H1 (cell line): ENCODE data around the gene EPX. TPM values are rescaled to one million over a fixed set of nuclear protein-coding genes. Genes with fewer than 3 reads are reported as not detected.

Source experiments
- CTCF ChIA-PET: fragments of 300-600 bp; sonication (Branson Sonifier 250); formaldehyde crosslinking; loops from one replicate; lab custom pipeline; 2021; ENCODE audit not compliant: partially characterized antibody; lab: Charles Lee
- POLR2A ChIA-PET: fragments of 300-600 bp; sonication (Branson Sonifier 250); formaldehyde crosslinking; loops from one replicate; lab custom pipeline; 2021; ENCODE audit warnings: inconsistent platforms; ENCODE audit not compliant: partially characterized antibody; lab: Charles Lee
- DNase-seq, 2 experiments: peaks; one replicate each; pipeline versions ENCODE4 v3.0.0 to v3.0.0-alpha.2; 2010 to 2022; ENCODE audit warnings: low spot score in 2 of 2, low read depth in 1 of 2, mixed read lengths in 1 of 2
- FAIRE-seq: peaks from 2 replicates; lab custom pipeline; 2011; peaks lifted over from hg19 to GRCh38; lab: Jason Lieb, UNC
- H2AFZ ChIP-seq: 2 replicates; pipeline ENCODE4 v1.8.1; 2012; ENCODE audit warnings: low read length, inconsistent platforms
- H2AK5ac ChIP-seq: 2 replicates; pipeline ENCODE4 v1.6.1; 2013; ENCODE audit warnings: low read depth, low read length
- H2BK120ac ChIP-seq: replicated peaks from 2 replicates; pipeline ENCODE3; 2013; ENCODE audit warnings: low read depth, low read length, inconsistent platforms
- H2BK12ac ChIP-seq: 2 replicates; pipeline ENCODE4 v1.6.1; 2013; ENCODE audit warnings: low read depth, low read length
- H2BK15ac ChIP-seq: 2 replicates; pipeline ENCODE4 v1.6.1; 2013; ENCODE audit warnings: low read length
- H2BK20ac ChIP-seq: 2 replicates; pipeline ENCODE4 v1.6.1; 2013; ENCODE audit warnings: low read length
- H2BK5ac ChIP-seq: 2 replicates; pipeline ENCODE4 v1.6.1; 2013; ENCODE audit warnings: low read depth, low read length
- H3K14ac ChIP-seq: 2 replicates; pipeline ENCODE4 v1.6.1; 2013; ENCODE audit warnings: inconsistent platforms; ENCODE audit not compliant: insufficient read length
- H3K18ac ChIP-seq: 2 replicates; pipeline ENCODE4 v1.6.1; 2013; ENCODE audit warnings: low read length; ENCODE audit errors: extremely low read depth
- H3K23ac ChIP-seq: 2 replicates; pipeline ENCODE4 v1.6.1; 2013; ENCODE audit warnings: inconsistent platforms; ENCODE audit not compliant: insufficient read length
- H3K23me2 ChIP-seq: 2 replicates; pipeline ENCODE4 v1.6.1; 2013; ENCODE audit warnings: low read depth, low read length
- H3K27ac ChIP-seq: 2 replicates; pipeline ENCODE4 v1.6.1; 2011; ENCODE audit warnings: low read depth, low read length, inconsistent platforms
- H3K27me3 ChIP-seq, 4 experiments: replicated peaks in 1 of 4; 1 replicate in 1 of 4; 2 replicates in 3 of 4; pipeline versions ENCODE4 v1.6.1 to v1.8.1; 2011 to 2013; ENCODE audit warnings: low read length in 3 of 4, mild to moderate bottlenecking in 3 of 4, inconsistent platforms in 2 of 4, mixed read lengths in 2 of 4, moderate library complexity in 1 of 4; ENCODE audit not compliant: control insufficient read depth in 3 of 4, insufficient read depth in 3 of 4; ENCODE audit errors: extremely low read depth in 1 of 4
- H3K36me3 ChIP-seq, 4 experiments: 2 replicates each; pipeline versions ENCODE4 v1.6.1 to v1.8.1; 2011 to 2013; ENCODE audit warnings: mild to moderate bottlenecking in 4 of 4, low read length in 3 of 4, moderate library complexity in 2 of 4, control low read depth in 1 of 4, inconsistent platforms in 1 of 4; ENCODE audit not compliant: insufficient read depth in 4 of 4, control insufficient read depth in 2 of 4
- H3K4ac ChIP-seq: replicated peaks from 2 replicates; pipeline ENCODE3; 2013; ENCODE audit warnings: low read length, low read depth, mixed read lengths, inconsistent platforms; ENCODE audit not compliant: insufficient read length
- H3K4me1 ChIP-seq, 4 experiments: replicated peaks in 1 of 4; 1 replicate in 1 of 4; 2 replicates in 3 of 4; pipeline versions ENCODE4 v1.6.1 to v1.8.1; 2011 to 2013; ENCODE audit warnings: low read length in 3 of 4, inconsistent platforms in 2 of 4, mixed read lengths in 1 of 4; ENCODE audit not compliant: insufficient read depth in 4 of 4, control insufficient read depth in 3 of 4
- H3K4me2 ChIP-seq, 2 experiments: 2 replicates each; pipeline versions ENCODE4 v1.6.1 to v1.8.1; 2011 to 2013; ENCODE audit warnings: low read depth in 2 of 2, low read length in 2 of 2, control low read depth in 1 of 2, inconsistent platforms in 1 of 2, mild to moderate bottlenecking in 1 of 2; ENCODE audit not compliant: insufficient read depth in 1 of 2
- H3K4me3 ChIP-seq, 4 experiments: fragments of 200-600, 300-600 bp in 1 of 4; sonication (generic), shearing (Covaris generic), sonication (Bioruptor Twin) in 1 of 4; 2 replicates each; pipeline versions ENCODE4 v1.5.1 to v1.8.1; 2011 to 2016; ENCODE audit warnings: low read length in 4 of 4, low read depth in 3 of 4, control low read depth in 2 of 4, inconsistent platforms in 2 of 4, mild to moderate bottlenecking in 2 of 4, mixed read lengths in 1 of 4, moderate library complexity in 1 of 4; ENCODE audit not compliant: insufficient read depth in 2 of 4; ENCODE audit errors: extremely low read depth in 1 of 4
- H3K56ac ChIP-seq: replicated peaks from 2 replicates; pipeline ENCODE3; 2013; ENCODE audit warnings: low read depth, mild to moderate bottlenecking, mixed read lengths, low read length, inconsistent platforms; ENCODE audit not compliant: insufficient read length
- H3K79me1 ChIP-seq: 2 replicates; pipeline ENCODE4 v1.6.1; 2013; ENCODE audit warnings: low read depth, low read length, control low read depth
- H3K79me2 ChIP-seq, 2 experiments: 2 replicates each; pipeline versions ENCODE4 v1.6.1 to v1.8.1; 2012 to 2013; ENCODE audit warnings: low read length in 2 of 2, mild to moderate bottlenecking in 2 of 2, inconsistent platforms in 1 of 2; ENCODE audit not compliant: insufficient read depth in 2 of 2, control insufficient read depth in 1 of 2
- H3K9ac ChIP-seq, 4 experiments: replicated peaks in 1 of 4; 1 replicate in 1 of 4; 2 replicates in 3 of 4; pipeline versions ENCODE4 v1.6.1 to v1.8.1; 2011 to 2013; ENCODE audit warnings: low read depth in 3 of 4, low read length in 3 of 4, control low read depth in 2 of 4, mild to moderate bottlenecking in 2 of 4, moderate library complexity in 2 of 4, inconsistent platforms in 1 of 4; ENCODE audit errors: extremely low read depth in 1 of 4
- H3K9me3 ChIP-seq, 2 experiments: 2 replicates each; pipeline versions ENCODE4 v1.6.1 to v1.8.1; 2012 to 2013; ENCODE audit warnings: mild to moderate bottlenecking in 2 of 2, moderate library complexity in 2 of 2, control low read depth in 1 of 2, inconsistent platforms in 1 of 2, low read depth in 1 of 2, low read length in 1 of 2, mixed read lengths in 1 of 2; ENCODE audit not compliant: insufficient read depth in 2 of 2
- H4K20me1 ChIP-seq, 2 experiments: replicated peaks in 1 of 2; 2 replicates each; pipeline versions ENCODE3 to v1.8.1; 2011 to 2013; ENCODE audit warnings: inconsistent platforms in 2 of 2, low read length in 2 of 2, mild to moderate bottlenecking in 1 of 2; ENCODE audit not compliant: insufficient read depth in 2 of 2, control insufficient read depth in 1 of 2
- H4K5ac ChIP-seq: 2 replicates; pipeline ENCODE4 v1.6.1; 2013; ENCODE audit warnings: low read length, low read depth, mixed read lengths, inconsistent platforms; ENCODE audit not compliant: insufficient read length
- H4K8ac ChIP-seq: 2 replicates; pipeline ENCODE4 v1.8.0; 2013; ENCODE audit warnings: mild to moderate bottlenecking, moderate library complexity, low read length, inconsistent platforms; ENCODE audit not compliant: insufficient read depth; ENCODE audit errors: extremely low read depth
- H4K91ac ChIP-seq: replicated peaks from 2 replicates; pipeline ENCODE3; 2013; ENCODE audit warnings: low read length, mixed read lengths, inconsistent platforms; ENCODE audit not compliant: insufficient read length
- CTCF ChIP-seq, 3 experiments: IDR thresholded peaks; 1 replicate in 2 of 3; 2 replicates in 1 of 3; pipeline versions ENCODE4 v1.5.1 to v1.6.1; 2011; ENCODE audit warnings: low read length in 3 of 3, mild to moderate bottlenecking in 3 of 3, inconsistent platforms in 2 of 3, low read depth in 1 of 3, moderate library complexity in 1 of 3; ENCODE audit not compliant: insufficient read depth in 1 of 3; ENCODE audit errors: control extremely low read depth in 1 of 3
- NRF1 ChIP-seq: IDR thresholded peaks from 2 replicates; pipeline ENCODE4 v1.6.1; 2011; ENCODE audit warnings: mild to moderate bottlenecking, low read depth, low read length, improper control_type of control experiment
- POLR2A ChIP-seq, 2 experiments: IDR thresholded peaks; 1 replicate in 1 of 2; 2 replicates in 1 of 2; pipeline ENCODE4 v1.6.1; 2011; ENCODE audit warnings: low read depth in 2 of 2, low read length in 2 of 2, mild to moderate bottlenecking in 2 of 2; ENCODE audit errors: control extremely low read depth in 1 of 2
- RFX5 ChIP-seq: IDR thresholded peaks from 2 replicates; pipeline ENCODE4 v1.6.1; 2011; ENCODE audit warnings: low read depth, low read length, improper control_type of control experiment, borderline replicate concordance
- SIX5 ChIP-seq: IDR thresholded peaks from 2 replicates; pipeline ENCODE4 v1.6.1; 2011; ENCODE audit warnings: mild to moderate bottlenecking, low read depth, low read length
- SUZ12 ChIP-seq: fragments of 200-600 bp; sonication (generic); IDR thresholded peaks from 2 replicates; pipeline ENCODE4 v1.6.1; 2012; ENCODE audit warnings: mild to moderate bottlenecking, inconsistent platforms, low read length, moderate library complexity, mixed read lengths
- TAF1 ChIP-seq: IDR thresholded peaks from 2 replicates; pipeline ENCODE4 v1.6.1; 2011; ENCODE audit warnings: mild to moderate bottlenecking, low read depth, low read length
- TBP ChIP-seq: IDR thresholded peaks from 2 replicates; pipeline ENCODE4 v1.6.1; 2011; ENCODE audit warnings: low read depth, low read length, improper control_type of control experiment
- ZNF274 ChIP-seq: IDR thresholded peaks from 2 replicates; pipeline ENCODE4 v1.7.0; 2012; ENCODE audit warnings: low read length, borderline replicate concordance; ENCODE audit errors: extremely low read depth
- WGBS, 2 experiments: shearing (Covaris generic) in 1 of 2; methylation state at CpG; one replicate each; pipeline versions ENCODE4 v1.1.6 to v1.1.7; 2013 to 2015; ENCODE audit warnings: low lambda C conversion rate in 2 of 2, mixed read lengths in 2 of 2, inconsistent platforms in 1 of 2, low coverage in 1 of 2, missing lambda C conversion rate in 1 of 2; ENCODE audit not compliant: insufficient replicate concordance in 2 of 2, insufficient coverage in 1 of 2, insufficient read length in 1 of 2; ENCODE audit errors: extremely low coverage in 1 of 2, missing lambda C conversion rate in 1 of 2; 5-methylcytosine and 5-hydroxymethylcytosine counted together
- polyA plus RNA-seq, 7 experiments: library from polyadenylated mRNA; depleted of rRNA in 3 of 7; stranded (reverse) in 5 of 7; unstranded in 2 of 7; fragments of >200 nt in 5 of 7; fragments of 200-250 nt in 2 of 7; gene quantifications; 1 replicate in 5 of 7; 2 replicates in 1 of 7; 4 replicates in 1 of 7; pipeline versions ENCODE4 v1.2.1 to v1.2.3, GENCODE V29; 2011 to 2013; ENCODE audit warnings: missing spikeins in 2 of 7, mixed read lengths in 2 of 7
- total RNA-seq: library from RNA; stranded (reverse); fragmentation: NEBNext Ultra II Directional; extraction: Animal tissue kit (Norgen Biotek cat#: 25700); gene quantifications from 2 replicates; pipeline ENCODE4 v1.2.1, GENCODE V29; 2021

The EPX gene
- total and polyA plus RNA-seq, 2 of the 8 experiments (the other 6 are each of a cell fraction or from before 2014, with no cell fraction given) = not detected

- 88% methylated on average over 2 of the region's 2 CpGs; no CpG with 5 or more reads in 1 of the 2 experiments for WGBS, 2 experiments
- Histone ChIP-seq H3K79me1 (no peaks in the 10 kb centered on the region), H3K18ac (no peak overlapping the region), H3K27ac (no peak overlapping the region), H3K23me2 (peaks cover 9% of the 10 kb centered on the region), H3K9me3 (no peaks in the 10 kb centered on the region), H2AK5ac (no peak overlapping the region), H2BK12ac (no peak overlapping the region), H3K9ac (no peak overlapping the region), H3K79me2 (no peaks in the 10 kb centered on the region), H3K23ac (no peak overlapping the region), H3K27me3 (peaks cover 0 to 12% (median 5%) of the 10 kb centered on the region in 4 experiments; a peak in 5 of 7 replicates), H3K4me1 (peaks cover 0 to 10% (median 2%) of the 10 kb centered on the region in 4 experiments; a peak in 3 of 7 replicates), H4K91ac (no peak overlapping the region), H4K20me1 (no peaks in the 10 kb centered on the region), H3K14ac (no peak overlapping the region), H2BK120ac (no peak overlapping the region), H3K36me3 (no peaks in the 10 kb centered on the region), H2AFZ (no peak overlapping the region), H2BK15ac (no peak overlapping the region), H3K4ac (no peak overlapping the region), H3K4me3 (no peak overlapping the region), H3K56ac (no peak overlapping the region), H2BK5ac (no peak overlapping the region), H4K8ac (no peak overlapping the region), H3K4me2 (no peak overlapping the region), H4K5ac (no peak overlapping the region), H2BK20ac (no peak overlapping the region)
- CTCF ChIA-PET = interaction anchor here (0.8 to 1.8 kb wide), 3 partner anchors 17 to 39 kb away, joined by 3 to 9 read pairs (median 3); no protein-coding TSS in a partner anchor
- FAIRE-seq = no peak
- POLR2A ChIA-PET = no interaction called here
- DNase-seq = no peak
- no peak for TF ChIP-seq SIX5
- no peak for TF ChIP-seq TAF1
- no peak for TF ChIP-seq CTCF (IDR thresholded peaks at IDR 0.05; ENCODE audit: control extremely low read depth in 1 of 3, insufficient read depth in 1 of 3, low read depth in 1 of 3, low read length in 3 of 3)
- no peak for TF ChIP-seq ZNF274
- no peak for TF ChIP-seq TBP
- TF ChIP-seq RFX5 = no peak
- no peak for TF ChIP-seq POLR2A (IDR thresholded peaks at IDR 0.05; ENCODE audit: control extremely low read depth in 1 of 2, low read depth in 2 of 2, low read length in 2 of 2)
- TF ChIP-seq NRF1 = no peak
- TF ChIP-seq SUZ12 = no peak
Observed at GRCh38 chr17:58153046-58153445, 39.5 kb upstream of the EPX start.
